Brain microvascular endothelial cell (primary cell): ENCODE measurements around the gene TXNRD1.

Source experiments
- DNase-seq: peaks from one replicate; pipeline ENCODE4 v3.0.0-alpha.2; 2020
- H3K27ac ChIP-seq: fragments of 250-450 bp; sonication (Bioruptor Pico); 2 replicates; pipeline ENCODE4 v1.5.1; 2020; ENCODE audit warnings: mild to moderate bottlenecking, moderate library complexity
- H3K27me3 ChIP-seq: fragments of 250-450 bp; sonication (Bioruptor Pico); replicated peaks from 2 replicates; pipeline ENCODE4 v1.5.1; 2020; ENCODE audit warnings: mild to moderate bottlenecking
- H3K36me3 ChIP-seq: fragments of 250-450 bp; sonication (Bioruptor Pico); replicated peaks from 2 replicates; pipeline ENCODE4 v1.5.1; 2020; ENCODE audit warnings: mild to moderate bottlenecking
- H3K4me3 ChIP-seq: 2 replicates; pipeline ENCODE4 v1.5.1; 2011; ENCODE audit warnings: low read depth, mild to moderate bottlenecking, control low read depth, low read length, moderate library complexity
- CTCF ChIP-seq: IDR thresholded peaks from 2 replicates; pipeline ENCODE4 v1.5.1; 2011; ENCODE audit warnings: low read depth, mild to moderate bottlenecking, moderate library complexity, low read length, control low read depth, inconsistent platforms; ENCODE audit errors: missing control alignments
- in situ Hi-C: cut with HindIII; loops from 2 replicates; pipeline ENCODE4 v1.10.0; 2017; ENCODE audit warnings: low sequenced_read_pairs, low pct_ligation_motif_present

The TXNRD1 gene

DNA sequence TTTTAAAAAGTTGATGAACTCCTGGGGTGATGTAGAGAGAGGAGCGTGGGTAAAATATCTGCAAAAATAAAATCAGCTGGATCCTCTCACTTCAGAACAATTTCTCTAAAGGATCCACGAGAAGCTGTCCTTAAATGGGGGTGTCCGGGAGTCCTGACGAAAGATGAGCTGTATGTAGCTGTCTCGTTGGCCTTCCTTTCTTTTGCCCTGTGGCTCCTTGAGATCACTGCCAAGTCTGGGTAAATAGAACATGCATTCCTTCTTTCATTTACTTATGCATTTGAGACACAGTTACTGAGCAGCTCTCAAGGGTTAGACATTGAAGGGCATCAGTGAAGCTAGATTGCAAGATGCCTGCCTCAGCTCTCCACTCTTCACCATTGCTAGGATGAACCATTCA, 35.2 kb upstream of the TXNRD1 start:
- no peak for TF ChIP-seq CTCF
- in situ Hi-C loops, result no loop called here
- DNase-seq, result peak; percentile 11
- no peak overlapping the region for H3K4me3 ChIP-seq
- H3K36me3 ChIP-seq, result no peaks in the 10 kb centered on the region
- H3K27ac ChIP-seq, result no peak overlapping the region
- no peaks in the 10 kb centered on the region for H3K27me3 ChIP-seq

- in situ Hi-C loops, result no loop called here
- Histone ChIP-seq H3K27me3 (no peaks in the 10 kb centered on the region), H3K4me3 (no peak overlapping the region), H3K27ac (peak overlapping the region; percentile 59), H3K36me3 (no peaks in the 10 kb centered on the region)
- TF ChIP-seq CTCF, result no peak
- DNase-seq, result peak; percentile 44
Observed at GRCh38 chr12:104181313-104181712, 34.3 kb upstream of the TXNRD1 start.

GRCh38 chr12:104182144-104182543, 33.4 kb upstream of the TXNRD1 start:
- H3K27ac ChIP-seq, result peak overlapping the region; percentile 71
- peak; percentile 24 for TF ChIP-seq CTCF
- no peaks in the 10 kb centered on the region for H3K27me3 ChIP-seq
- DNase-seq, result peak; percentile 82
- no peak overlapping the region for H3K4me3 ChIP-seq
- in situ Hi-C loops, result no loop called here
- no peaks in the 10 kb centered on the region for H3K36me3 ChIP-seq

DNA sequence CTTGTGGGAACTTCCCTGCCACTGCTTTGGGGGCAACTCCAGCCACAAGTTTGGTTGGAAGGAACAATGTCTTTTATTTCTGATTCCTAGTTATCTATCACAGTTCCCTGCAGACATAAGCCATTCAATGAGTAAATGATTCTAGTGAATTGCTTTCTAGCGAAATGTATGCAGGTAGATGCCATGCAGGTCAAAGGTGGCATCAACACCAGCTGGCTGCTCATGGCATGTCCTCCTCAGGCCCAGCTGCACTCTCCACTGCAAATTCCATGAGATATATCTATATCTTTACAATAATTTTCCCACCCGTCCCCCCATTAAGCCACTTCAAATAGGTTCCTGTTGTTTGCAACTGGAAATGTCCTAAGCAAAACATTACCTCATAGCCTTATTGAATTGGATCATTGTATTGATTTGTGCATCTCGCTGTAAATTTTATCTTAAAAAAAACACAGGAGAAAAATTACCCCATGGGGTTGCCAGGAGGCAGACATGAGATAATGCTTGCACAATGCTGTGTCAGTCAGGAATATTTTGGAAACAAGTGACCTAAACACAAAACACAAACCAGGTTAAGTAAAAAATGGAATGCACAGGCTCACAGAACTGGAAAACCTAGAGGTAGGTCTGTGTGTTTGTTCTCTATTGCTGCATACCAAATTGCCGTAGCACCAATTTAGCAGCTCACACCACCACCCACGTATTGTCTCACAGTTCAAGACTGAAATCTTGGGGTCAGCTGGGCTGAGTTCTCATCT, 32.8 kb upstream of the TXNRD1 start:
- Histone ChIP-seq H3K4me3 (no peak overlapping the region), H3K27me3 (no peaks in the 10 kb centered on the region), H3K36me3 (no peaks in the 10 kb centered on the region), H3K27ac (peak overlapping the region; percentile 71)
- in situ Hi-C loops, result no loop called here
- TF ChIP-seq CTCF, result no peak
- peak; percentile 15 for DNase-seq

DNA sequence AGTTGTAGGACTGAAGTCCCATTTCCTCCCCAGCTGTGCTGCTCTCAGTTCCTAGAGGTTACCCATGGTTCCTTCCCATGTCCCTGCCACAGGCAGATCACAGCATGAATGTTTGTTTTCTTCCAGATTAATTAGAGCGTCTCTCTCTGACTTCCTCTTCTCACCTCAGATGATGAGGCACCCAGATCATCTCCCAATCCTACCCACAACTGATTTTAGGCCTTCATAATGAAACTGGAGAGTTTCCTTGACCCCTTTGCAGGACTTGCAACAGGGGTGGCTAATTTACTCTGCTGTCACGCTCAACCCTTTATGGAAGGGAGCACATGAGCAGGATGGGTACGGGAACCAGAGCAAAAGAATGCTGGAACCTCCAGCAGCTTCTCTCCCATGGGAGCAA, 32.1 kb upstream of the TXNRD1 start:
- Histone ChIP-seq H3K27ac (peak overlapping the region; percentile 23), H3K36me3 (no peaks in the 10 kb centered on the region), H3K4me3 (no peak overlapping the region), H3K27me3 (no peaks in the 10 kb centered on the region)
- in situ Hi-C loops, result no loop called here
- TF ChIP-seq CTCF, result no peak
- no peak for DNase-seq
